BLaER1 (cell line): ENCODE measurements around the gene SMYD2.
"Not testable (repeated sequence)": the region's sequence is repeated elsewhere in the genome, so short reads cannot be mapped to it uniquely, and the experiment has no call there.

ENCODE experiments used
- H3K27ac ChIP-seq: shearing (Covaris generic); formaldehyde crosslinking; 2 replicates; pipeline ENCODE4 v1.8.1; 2022
- H3K27me3 ChIP-seq: shearing (Covaris generic); formaldehyde crosslinking; 2 replicates; pipeline ENCODE4 v1.8.1; 2022
- H3K36me3 ChIP-seq: shearing (Covaris generic); formaldehyde crosslinking; 2 replicates; pipeline ENCODE4 v1.8.1; 2022
- H3K4me1 ChIP-seq: shearing (Covaris generic); formaldehyde crosslinking; 2 replicates; pipeline ENCODE4 v1.8.1; 2022
- H3K4me2 ChIP-seq: shearing (Covaris generic); formaldehyde crosslinking; 2 replicates; pipeline ENCODE4 v1.8.1; 2022
- H3K4me3 ChIP-seq: shearing (Covaris generic); formaldehyde crosslinking; 2 replicates; pipeline ENCODE4 v1.8.1; 2022
- H3K9ac ChIP-seq: shearing (Covaris generic); formaldehyde crosslinking; 2 replicates; pipeline ENCODE4 v1.8.1; 2022
- H3K9me3 ChIP-seq: shearing (Covaris generic); formaldehyde crosslinking; 2 replicates; pipeline ENCODE4 v1.8.1; 2022
- H4K20me1 ChIP-seq: shearing (Covaris generic); formaldehyde crosslinking; 2 replicates; pipeline ENCODE4 v1.8.1; 2022
- Cebpa-rat ChIP-seq: shearing (Covaris generic); IDR thresholded peaks from 2 replicates; pipeline ENCODE4 v1.8.1; 2022

SMYD2 gene

GRCh38 chr1:214271174-214271858, 9.6 kb upstream of the SMYD2 start:
- no peak overlapping the region for H3K27ac ChIP-seq
- no peak overlapping the region for H3K9ac ChIP-seq
- H3K9me3 ChIP-seq: 0 out of 2 replicates have a peak, but pooled peaks cover 4% of the 10 kb centered on the region
- TF ChIP-seq Cebpa-rat: no peak
- no peaks in the 10 kb centered on the region for H3K36me3 ChIP-seq
- H3K4me1 ChIP-seq: no peaks in the 10 kb centered on the region
- no peaks in the 10 kb centered on the region for H4K20me1 ChIP-seq
- H3K4me2 ChIP-seq: no peak overlapping the region
- H3K27me3 ChIP-seq: no peaks in the 10 kb centered on the region
- no peak overlapping the region for H3K4me3 ChIP-seq

- Histone ChIP-seq H3K27ac (no peak overlapping the region), H4K20me1 (no peaks in the 10 kb centered on the region), H3K9me3 (0 out of 2 replicates have a peak, but pooled peaks cover 4% of the 10 kb centered on the region), H3K9ac (no peak overlapping the region), H3K27me3 (no peaks in the 10 kb centered on the region), H3K4me3 (no peak overlapping the region), H3K4me1 (no peaks in the 10 kb centered on the region), H3K36me3 (no peaks in the 10 kb centered on the region), H3K4me2 (no peak overlapping the region)
- no peak for TF ChIP-seq Cebpa-rat
These were observed 8.8 kb upstream of the SMYD2 start for GRCh38 chr1:214271995-214272731.

GRCh38 chr1:214272964-214273533, 7.9 kb upstream of the SMYD2 start:
- H3K4me1 ChIP-seq: no peaks in the 10 kb centered on the region
- H3K4me2 ChIP-seq: no peak overlapping the region
- no peak for TF ChIP-seq Cebpa-rat
- H4K20me1 ChIP-seq: no peaks in the 10 kb centered on the region
- no peak overlapping the region for H3K27ac ChIP-seq
- no peaks in the 10 kb centered on the region for H3K27me3 ChIP-seq
- no peaks in the 10 kb centered on the region for H3K36me3 ChIP-seq
- no peak overlapping the region for H3K4me3 ChIP-seq
- no peak overlapping the region for H3K9ac ChIP-seq
- H3K9me3 ChIP-seq: 0 out of 2 replicates have a peak, but pooled peaks cover 4% of the 10 kb centered on the region

DNA sequence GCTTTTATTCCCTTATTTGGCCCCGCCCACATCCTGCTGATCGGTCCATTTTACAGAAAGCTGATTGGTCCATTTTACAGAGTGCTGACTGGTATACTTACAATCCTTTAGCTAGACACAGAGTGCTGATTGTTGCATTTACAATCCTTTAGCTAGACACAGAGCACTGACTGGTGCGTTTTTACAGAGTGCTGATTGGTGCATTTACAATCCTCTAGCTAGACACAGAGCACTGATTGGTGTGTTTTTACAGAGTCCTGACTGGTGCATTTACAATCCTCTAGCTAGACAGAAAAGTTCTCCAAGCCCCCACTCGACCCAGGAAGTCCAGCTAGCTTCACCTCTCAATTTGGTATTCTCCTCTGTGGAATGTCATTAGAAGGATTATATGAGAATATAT, 5.3 kb upstream of the SMYD2 start:
- not testable (repeated sequence) for H3K36me3 ChIP-seq, H3K27ac ChIP-seq, H3K4me3 ChIP-seq, H3K27me3 ChIP-seq, H3K4me2 ChIP-seq, H3K9ac ChIP-seq, H4K20me1 ChIP-seq, H3K9me3 ChIP-seq
- H3K4me1 ChIP-seq: peaks cover 16% of the 10 kb centered on the region

- no peak overlapping the region for H3K4me3 ChIP-seq
- H3K9ac ChIP-seq: no peak overlapping the region
- H3K9me3 ChIP-seq: 0 out of 2 replicates have a peak, but pooled peaks cover 4% of the 10 kb centered on the region
- peaks cover 17% of the 10 kb centered on the region for H3K4me1 ChIP-seq
- no peaks in the 10 kb centered on the region for H3K27me3 ChIP-seq
- H3K4me2 ChIP-seq: no peak overlapping the region
- TF ChIP-seq Cebpa-rat: no peak
- H3K36me3 ChIP-seq: no peaks in the 10 kb centered on the region
- H3K27ac ChIP-seq: no peak overlapping the region
- no peaks in the 10 kb centered on the region for H4K20me1 ChIP-seq
These were observed 4.2 kb upstream of the SMYD2 start for GRCh38 chr1:214276786-214277185.

DNA sequence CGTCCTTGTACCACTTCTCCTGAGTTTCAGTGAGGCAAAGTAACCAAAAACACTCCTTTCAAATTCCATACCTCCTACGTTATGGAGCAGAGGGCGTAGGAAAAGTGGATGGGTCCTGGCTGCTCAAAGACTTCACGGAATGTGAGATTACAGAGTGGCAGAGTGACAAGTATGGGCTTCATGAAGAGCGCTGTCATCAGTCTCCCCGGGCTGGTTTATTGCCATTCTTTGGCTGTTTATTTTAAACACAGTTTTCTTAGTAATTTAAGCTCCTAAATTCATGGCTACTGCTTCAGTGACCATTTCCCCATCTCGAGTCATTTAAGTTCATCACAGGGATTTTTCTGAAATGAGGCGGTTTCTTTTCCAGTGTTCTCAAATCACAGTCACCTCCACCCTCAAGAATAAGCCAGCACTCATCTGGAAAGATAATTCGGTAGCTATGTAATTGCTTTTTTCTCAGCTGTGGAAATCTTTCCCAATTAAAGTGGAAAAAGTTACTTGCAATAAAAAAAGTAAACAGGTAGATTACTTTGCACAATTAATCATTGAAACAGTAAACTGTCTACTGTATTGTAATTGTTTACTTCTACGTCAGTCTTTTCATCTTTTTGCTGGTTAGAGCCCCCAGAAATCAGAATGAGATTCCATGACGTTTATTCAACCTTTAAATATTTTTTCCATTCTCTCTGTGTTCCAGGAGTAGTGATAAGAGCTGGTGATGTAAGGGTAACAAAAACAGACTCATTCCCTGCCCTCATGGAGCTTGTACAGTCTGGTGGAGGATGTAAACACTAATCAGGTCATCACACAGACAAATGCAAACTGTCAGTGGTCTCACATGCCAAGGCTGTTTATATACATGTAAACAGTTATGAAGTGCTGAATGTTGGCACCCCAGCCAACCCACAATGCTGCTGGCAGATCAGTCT, 3.0 kb upstream of the SMYD2 start:
- no peak overlapping the region for H3K4me3 ChIP-seq
- no peak overlapping the region for H3K9ac ChIP-seq
- H3K9me3 ChIP-seq: 0 out of 2 replicates have a peak, but pooled peaks cover 4% of the 10 kb centered on the region
- H3K4me1 ChIP-seq: peaks cover 29% of the 10 kb centered on the region
- H3K27ac ChIP-seq: no peak overlapping the region
- H3K36me3 ChIP-seq: no peaks in the 10 kb centered on the region
- H3K27me3 ChIP-seq: no peaks in the 10 kb centered on the region
- H4K20me1 ChIP-seq: no peaks in the 10 kb centered on the region
- H3K4me2 ChIP-seq: no peak overlapping the region
- no peak for TF ChIP-seq Cebpa-rat

DNA sequence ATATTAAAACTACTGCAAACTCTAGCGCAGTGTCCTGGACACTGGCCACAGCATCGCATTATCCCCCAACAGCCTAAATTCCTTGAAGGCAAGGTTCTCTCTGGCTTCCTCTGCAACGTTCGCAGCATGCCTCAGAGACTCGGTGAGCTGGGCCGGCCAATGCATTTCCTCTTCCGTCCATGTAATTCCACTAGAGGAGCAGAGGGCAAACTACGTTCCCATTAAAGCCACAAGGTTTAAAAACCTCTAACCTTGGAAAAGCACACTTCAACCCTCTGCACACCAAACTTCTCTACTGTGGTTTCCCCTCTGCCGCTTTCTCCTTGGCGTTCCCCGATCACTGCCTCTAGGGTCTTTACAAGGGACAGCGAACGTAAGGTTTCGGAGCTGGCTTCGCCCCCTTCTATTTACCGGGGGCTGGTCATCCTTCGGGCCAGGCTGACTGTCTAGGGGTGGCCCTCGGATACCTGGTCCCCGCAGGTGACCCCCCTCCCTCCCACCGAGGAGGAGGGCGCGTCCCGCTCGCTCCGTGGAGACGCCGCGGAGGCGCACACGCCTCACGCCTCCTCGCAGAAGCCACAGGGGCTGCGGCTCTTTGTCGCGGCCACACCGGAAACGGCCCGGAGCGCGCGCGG, 456 bp upstream of the SMYD2 start:
- Histone ChIP-seq H3K9ac (peak overlapping the region; percentile 91), H3K27ac (peak overlapping the region; percentile 93), H3K4me2 (peak overlapping the region; percentile 97), H3K27me3 (no peaks in the 10 kb centered on the region), H3K4me3 (peak overlapping the region; percentile 90), H3K4me1 (peaks cover 32% of the 10 kb centered on the region), H3K36me3 (no peaks in the 10 kb centered on the region), H3K9me3 (0 out of 2 replicates have a peak, but pooled peaks cover under 1% of the 10 kb centered on the region), H4K20me1 (no peaks in the 10 kb centered on the region)
- no peak for TF ChIP-seq Cebpa-rat

DNA sequence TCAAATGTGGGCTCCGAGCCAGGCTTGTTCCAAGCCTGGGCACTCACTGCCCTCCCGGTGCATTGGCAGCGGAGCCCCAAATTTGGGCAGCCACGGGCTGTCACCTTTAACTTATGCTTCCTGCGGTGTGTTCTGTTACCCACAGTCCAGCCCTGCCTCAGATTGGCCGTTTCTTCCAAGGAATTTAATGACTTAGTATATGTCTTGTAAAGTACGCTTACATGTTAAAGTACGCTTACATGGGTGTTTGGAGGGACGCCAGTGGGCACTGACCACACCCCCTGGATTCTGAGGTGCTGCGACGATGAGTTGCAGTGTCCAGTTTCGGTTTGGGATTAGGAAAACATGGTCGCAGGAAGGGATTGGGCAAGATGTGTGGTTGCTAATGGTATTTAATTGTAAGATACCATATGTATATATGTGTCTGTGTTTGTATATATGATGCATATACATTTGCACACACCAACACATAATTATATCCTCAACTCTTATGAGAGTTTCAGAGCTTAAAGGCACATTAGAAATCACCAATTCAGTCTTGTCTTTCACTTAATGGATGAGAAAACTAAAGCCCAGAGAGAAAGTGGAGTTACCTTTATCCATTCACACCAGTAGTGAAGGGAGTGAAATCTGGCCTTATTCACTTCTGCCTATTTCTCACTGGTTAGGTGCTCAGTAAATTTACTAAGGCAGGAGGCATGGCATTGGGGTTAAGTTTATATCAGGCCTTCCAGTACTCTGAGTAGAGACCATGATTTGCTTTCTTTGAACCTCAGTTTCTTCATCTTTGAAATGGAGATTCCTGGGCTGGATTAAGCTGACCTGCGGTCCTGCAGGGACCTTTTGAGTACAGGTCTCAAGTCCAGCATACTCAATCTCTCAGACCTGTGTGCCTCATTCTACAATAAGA, 1.0 kb downstream of the SMYD2 start:
- Histone ChIP-seq H3K27me3 (no peaks in the 10 kb centered on the region), H4K20me1 (no peaks in the 10 kb centered on the region), H3K9me3 (no peaks in the 10 kb centered on the region), H3K36me3 (no peaks in the 10 kb centered on the region), H3K4me3 (peak overlapping the region; percentile 90), H3K4me1 (peaks cover 32% of the 10 kb centered on the region), H3K27ac (peak overlapping the region; percentile 93), H3K9ac (peak overlapping the region; percentile 91), H3K4me2 (peak overlapping the region; percentile 97)
- TF ChIP-seq Cebpa-rat: no peak
